ENCODE measurements around the gene KLHDC8B.

KLHDC8B gene

GRCh38 chr3:49161197-49161596, 10.2 kb upstream of the KLHDC8B start:
- no peak for DNase-seq

DNA sequence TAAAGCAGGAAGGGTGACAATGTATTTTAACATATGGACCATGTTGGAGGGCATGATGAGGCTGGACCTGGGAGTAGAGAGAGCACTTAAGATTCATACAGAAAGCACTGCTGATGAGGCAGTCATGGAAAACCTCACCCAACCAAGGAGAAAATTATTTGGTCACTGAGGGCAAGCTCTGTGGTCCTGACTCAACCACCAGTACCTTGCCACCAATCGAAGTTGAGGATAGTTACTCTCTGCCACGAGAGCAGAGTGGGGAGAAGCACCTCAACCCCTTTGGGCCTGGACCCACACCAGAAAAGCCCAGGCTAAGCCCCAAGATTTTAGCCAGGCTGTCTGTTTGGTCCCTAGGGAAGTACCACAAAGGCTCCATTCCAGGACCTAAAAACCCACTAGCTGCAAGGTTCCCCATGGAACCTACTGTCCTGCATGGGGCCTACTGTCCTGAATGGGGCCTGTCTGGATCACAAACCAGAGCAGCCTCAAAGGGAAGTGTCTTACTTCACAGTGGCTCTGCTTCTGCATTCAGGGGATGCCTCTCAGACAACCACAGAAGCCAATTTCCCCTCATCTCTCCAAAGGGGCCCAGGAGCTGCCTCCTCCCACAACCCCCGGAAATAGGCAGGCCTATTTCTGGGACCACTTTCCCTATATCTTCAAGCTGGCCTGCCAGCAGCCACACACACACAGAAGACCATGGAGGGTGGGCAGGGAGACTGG, 9.4 kb upstream of the KLHDC8B start:
- DNase-seq = no peak

DNA sequence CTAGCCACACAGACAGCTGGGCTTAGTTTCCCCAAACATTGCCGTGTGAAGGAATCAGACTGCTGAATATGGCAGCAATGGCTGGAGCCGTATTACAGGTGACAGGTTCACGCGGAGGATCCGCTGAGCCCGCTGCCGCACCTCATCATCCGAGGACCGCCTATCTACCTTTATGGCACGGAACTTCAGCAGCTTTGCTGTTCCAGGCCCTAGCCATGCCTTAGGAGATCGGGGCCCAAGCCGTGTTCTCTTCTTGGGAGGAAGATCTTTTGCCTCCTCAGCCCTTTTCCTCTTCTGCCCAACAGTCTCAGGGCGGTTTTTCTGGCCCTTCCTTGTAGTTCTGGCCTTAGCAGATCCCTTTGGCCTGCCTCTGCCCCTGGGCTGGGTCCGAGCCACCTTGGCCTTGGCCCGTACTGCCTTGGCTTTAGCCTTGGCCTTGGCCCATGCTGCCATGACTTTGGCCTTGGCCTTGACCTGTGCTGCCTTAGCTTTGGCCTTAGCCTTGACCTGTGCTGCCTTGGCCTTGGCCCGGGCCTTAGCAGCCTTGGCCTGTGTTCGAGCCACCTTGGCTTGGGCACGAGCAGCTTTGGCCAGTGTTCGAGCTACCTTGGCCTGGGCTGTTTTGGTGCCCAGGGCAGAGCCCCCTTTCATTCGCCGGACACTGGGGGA, 8.5 kb upstream of the KLHDC8B start:
- no peak for DNase-seq

- DNase-seq = no peak
Observed at GRCh38 chr3:49163609-49164008, 7.8 kb upstream of the KLHDC8B start.

DNA sequence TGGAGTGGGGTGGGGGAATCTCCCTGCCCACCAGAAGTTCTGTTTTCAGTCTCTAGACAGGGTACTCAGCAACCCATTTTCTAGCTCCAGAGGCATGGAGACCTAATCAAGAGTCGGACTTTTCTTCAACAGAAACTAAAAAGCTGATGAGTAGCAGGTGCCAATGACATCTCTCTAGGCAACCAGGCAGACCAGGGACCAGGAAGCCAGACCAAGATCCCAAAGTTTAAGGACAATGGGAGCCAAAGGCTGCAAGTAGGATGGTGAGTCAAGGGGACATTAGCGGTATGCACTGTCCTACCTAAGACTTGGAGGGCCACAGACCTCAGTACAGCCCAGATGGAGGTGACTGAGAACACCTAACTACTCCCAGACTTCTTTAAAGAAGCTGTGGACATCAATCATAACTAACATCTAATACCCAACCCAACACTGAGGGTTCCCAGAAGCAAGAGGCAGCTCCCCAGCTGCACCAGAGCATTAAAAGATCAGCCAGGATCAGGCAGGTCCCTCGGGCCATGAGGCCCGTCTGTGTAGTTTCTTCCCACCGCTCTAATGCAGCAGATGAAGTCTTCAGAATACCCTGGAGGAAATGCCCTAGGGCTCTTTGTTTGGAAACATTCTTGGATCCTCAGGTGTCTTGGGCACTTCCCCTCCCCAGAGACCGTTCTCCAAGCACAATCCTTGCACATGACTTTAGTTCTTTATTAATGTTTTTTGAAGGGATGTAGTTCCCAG, 6.2 kb upstream of the KLHDC8B start:
- no peak for DNase-seq

DNA sequence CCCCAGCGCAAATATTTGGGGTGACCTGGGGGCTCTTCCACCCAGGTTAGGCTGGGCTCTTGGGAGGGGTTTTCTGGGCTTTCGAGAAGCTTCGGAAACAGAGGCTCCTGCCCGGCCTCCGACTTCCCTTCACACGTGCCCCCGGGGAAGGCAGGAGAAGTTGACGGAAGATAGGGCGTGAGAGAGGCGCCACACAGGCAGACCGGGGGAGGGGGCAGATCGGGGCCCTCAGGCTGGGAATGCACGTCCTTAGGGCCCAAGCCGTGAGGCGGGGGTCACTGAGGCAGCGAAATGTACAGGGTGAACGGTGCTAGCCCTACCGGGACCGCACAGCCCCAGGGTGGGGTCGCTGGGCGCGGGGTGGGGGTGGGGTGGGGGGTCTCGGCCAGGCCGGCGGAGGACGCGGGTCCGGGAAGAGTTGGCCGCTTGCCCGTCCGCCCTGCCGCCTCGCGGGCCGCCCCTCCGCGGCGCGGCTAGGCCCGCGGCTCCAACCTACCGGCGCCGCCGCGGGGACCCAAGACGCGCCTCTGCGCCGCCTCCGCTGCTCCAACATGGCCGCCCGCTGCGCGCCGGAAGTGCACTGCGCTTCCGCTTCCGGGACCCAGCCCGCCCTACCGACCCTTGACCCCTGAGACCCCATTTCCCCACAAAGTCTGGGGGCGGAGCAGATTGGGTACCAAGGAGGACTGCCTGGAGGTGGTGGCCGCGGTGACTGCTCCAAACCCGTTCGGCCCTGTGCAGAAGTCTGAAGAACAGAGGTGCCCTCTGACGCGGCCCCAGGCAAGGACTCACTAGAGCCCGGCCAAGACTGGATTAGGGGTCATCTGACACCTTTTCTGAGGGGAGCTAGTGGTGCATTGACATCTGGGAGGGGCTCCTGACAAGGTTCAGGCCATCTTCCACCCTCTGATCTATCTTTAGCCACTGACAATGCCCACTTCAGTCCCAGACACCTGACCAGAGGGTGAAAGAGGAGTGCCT, 5.3 kb upstream of the KLHDC8B start, which contains the start of gene CCDC71:
TSS of gene CCDC71 (minus strand) at position 561 of the 981 bp plus-strand sequence. CDS start 2,123 bp downstream, outside the sequence.
- DNase-seq = no peak

DNA sequence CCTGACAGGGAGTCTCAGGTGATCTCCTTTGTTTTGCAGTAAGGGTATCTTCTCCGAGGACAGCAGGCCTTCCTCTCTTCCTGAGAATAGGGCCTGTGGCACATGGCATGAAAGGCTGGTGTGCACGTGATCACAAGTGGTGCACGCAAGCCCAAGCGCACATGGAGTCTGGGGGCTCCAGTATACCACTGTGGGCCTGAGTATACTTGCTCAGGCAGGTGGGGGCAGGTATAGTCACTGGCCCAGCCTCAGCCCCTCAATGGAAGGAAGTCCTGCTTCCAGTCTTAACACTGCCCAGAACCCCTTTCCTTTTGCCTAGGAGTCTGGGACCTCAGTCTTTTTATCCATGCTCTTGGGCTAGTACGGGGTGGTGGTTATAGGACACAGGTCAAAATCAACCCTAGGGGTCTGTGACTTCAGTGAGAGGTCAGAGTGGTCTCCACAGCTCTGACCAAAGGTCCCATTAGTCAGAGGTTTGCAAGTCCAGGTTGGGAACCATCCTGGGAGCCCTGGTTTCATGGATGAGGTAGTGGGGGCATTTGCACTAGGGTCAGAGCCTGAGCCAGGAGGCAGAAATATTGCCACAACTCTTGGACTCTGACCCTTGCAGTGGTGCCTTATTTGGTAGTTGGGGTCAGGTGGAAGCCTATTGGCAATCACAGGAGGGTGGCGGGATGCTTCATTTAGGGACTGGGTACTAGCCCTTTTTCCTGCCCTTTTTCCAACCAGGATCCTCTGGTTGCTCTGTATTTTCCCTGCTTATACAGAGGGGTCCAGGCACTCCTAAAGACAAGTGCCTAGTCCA, 4.4 kb upstream of the KLHDC8B start:
- DNase-seq = no peak

GRCh38 chr3:49170744-49171118, 667 bp upstream of the KLHDC8B start:
- DNase-seq = no peak

DNA sequence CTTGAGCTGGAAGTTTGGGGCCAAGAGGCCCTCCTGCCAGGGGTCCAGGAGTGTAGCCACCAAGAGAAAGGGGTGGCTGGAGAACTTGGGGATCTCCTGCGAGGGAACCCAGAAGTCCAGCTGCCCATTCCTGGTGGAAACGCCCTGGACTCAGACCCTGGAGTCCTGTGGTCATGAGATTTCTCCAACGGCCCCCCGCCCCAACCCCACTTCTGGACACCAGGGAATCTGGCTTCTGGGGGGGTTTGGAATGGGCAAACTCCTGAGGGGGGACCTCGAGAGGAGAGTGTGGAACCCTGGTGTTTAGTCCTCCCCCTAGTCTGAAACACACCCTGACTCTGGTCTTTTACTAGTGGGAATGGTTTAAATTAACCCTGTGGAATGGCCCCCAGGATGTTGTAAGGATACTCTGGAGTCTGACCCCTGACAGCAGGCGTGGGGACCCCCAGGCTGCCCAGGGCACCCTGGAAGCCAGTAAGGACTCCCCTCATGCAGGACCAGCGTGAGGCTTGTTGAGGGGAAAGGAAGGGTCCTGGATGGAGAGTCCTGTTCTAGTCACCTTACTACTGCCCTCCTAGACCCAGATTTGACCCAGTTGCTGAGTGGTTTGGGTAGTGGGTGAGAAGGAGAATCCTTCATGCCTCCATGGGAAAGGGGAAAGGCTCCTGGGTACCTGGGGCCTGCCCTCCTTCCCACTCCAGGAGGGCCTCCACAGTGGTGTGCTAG, 540 bp downstream of the KLHDC8B start:
- DNase-seq = no peak

DNA sequence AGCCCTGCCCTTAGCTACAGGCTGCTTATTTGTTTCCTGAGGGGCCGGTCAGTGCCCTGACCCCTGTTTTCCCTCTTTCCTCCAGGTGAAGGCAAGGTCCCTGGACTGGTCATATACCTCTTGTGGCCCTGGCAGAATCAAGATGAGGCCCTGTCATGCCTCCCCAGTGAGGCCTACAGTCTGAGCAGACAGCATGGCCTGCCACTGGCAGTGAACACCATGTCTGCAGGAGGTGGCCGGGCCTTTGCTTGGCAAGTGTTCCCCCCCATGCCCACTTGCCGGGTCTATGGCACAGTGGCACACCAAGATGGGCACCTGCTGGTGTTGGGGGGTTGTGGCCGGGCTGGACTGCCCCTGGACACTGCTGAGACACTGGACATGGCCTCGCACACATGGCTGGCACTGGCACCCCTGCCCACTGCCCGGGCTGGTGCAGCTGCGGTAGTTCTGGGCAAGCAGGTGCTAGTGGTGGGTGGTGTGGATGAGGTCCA, 1.2 kb downstream of the KLHDC8B start:
- DNase-seq = no peak

DNA sequence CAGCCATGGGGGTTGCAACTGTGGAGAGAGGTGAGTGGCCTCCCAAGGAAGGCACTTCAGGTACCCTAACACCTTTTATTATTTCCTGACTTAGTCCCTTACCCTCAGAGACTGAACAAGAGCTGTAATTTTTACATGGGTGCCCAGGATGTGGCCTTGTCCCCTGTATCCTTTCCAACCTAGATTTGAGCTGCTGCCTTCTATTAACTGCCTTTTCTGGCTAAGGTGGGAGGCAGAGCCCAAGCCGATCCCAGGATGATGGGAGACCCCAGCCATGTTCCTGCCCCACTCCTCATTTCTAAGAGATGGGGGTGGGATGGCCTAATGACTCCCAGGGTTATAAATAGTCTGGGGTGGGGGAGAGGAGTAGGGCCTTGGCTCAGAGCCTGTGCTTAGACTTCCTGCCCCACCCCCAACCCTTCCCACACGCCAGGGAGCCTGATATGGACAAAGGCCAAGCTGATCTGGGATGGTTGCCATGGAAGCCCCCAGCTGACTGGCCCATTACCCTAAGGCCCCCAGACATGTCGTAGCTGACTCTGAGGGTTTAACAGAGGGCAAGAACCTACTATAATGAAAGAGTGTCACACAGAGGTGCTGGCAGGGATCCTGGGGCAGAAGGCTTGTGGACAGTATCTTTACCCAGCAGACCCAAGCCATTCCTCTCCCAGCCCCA, 1.9 kb downstream of the KLHDC8B start:
- DNase-seq = no peak

GRCh38 chr3:49173792-49174170, 2.4 kb downstream of the KLHDC8B start:
- no peak for DNase-seq

GRCh38 chr3:49174397-49174985, 3.1 kb downstream of the KLHDC8B start:
- DNase-seq = no peak

DNA sequence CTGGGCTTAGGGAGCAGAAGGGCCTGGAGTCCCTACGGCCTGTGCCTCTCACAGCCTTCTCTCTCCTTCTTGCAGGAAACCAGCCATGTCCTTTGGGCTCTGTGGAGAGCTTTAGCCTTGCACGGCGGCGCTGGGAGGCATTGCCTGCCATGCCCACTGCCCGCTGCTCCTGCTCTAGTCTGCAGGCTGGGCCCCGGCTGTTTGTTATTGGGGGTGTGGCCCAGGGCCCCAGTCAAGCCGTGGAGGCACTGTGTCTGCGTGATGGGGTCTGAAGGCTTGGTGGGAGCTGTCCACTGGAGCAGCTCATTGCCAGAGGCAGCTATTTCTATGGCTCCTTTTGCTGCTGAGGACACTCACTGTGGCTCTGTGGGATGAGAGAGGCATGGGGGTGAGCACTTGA, 4.1 kb downstream of the KLHDC8B start:
- DNase-seq = no peak

GRCh38 chr3:49177073-49177472, 5.7 kb downstream of the KLHDC8B start:
- no peak for DNase-seq

DNA sequence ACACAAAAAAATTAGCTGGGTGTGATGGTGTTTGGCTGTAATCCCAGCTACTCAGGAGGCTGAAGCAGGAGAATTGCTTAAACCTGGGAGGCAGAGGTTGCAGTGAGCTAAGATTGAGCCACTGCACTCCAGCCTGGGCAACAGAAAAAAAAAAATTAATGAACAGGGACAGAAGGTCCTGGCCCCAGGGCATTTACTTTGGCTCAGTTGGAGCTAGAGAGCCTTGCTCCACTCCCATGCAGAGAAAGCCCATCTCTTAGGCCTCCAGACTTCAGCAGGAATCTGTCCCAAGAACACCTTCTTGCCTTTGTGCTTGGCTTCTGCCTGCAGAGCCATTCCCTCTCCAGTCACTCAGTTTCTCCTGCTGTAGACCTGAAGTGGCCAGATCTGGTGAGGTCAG, 8.7 kb downstream of the KLHDC8B start:
- DNase-seq = no peak

DNA sequence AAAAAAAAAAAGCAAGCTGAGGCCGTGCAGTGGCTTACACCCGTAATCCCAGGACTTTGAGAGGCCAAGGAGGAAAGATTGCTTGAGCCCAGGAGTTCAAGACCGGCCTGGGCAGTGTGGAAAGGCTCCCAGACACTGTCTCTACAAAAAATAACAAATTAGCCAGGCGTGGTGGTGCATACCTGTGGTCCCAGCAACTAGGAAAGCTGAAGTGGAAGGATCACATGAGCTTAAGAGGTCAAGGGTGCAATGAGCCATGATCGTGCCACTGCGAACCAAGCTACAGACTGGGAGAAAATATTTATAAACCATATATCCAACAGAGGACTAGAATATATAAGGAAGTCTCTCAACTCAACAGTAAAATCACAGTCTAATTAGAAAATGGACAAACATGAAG, 10.0 kb downstream of the KLHDC8B start:
- no peak for DNase-seq

- no peak for DNase-seq
Observed at GRCh38 chr3:49182682-49183081, 11.3 kb downstream of the KLHDC8B start.

GRCh38 chr3:49183873-49184272, 12.5 kb downstream of the KLHDC8B start:
- DNase-seq = no peak

DNA sequence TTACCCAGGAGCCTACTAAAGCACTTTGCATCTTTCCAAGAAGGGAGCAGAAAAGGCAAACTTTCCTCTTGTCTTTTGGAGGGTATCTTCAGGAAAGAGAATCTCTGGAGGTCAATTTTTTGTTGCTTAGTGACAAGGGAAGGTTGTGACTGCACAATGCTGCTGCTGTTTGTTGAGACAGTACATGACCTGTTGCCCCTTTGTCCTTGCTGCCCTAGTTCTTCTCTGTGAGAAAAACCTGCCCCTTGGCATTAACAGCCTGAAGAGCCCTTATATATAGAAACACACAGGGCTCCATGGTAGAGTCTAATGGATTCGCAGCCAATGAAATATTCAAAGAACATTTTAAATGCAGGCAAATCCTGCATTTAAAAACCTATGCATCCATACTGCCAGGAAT, 20.3 kb downstream of the KLHDC8B start:
- DNase-seq = no peak

Measured in amniotic stem cell (primary cell).